Kidney epithelial cell (primary cell): ENCODE measurements around the gene TTLL6. TPM values are rescaled to one million over a fixed set of nuclear protein-coding genes. Genes with fewer than 3 reads are reported as not detected.
"Not testable (repeated sequence)": the region's sequence is repeated elsewhere in the genome, so short reads cannot be mapped to it uniquely, and the experiment has no call there.

ENCODE experiments used
- DNase-seq: peaks from one replicate; pipeline ENCODE4 v3.0.0-alpha.2; 2010; ENCODE audit warnings: low read depth
- H3K27me3 ChIP-seq: 2 replicates; pipeline ENCODE4 v1.6.0; 2011; ENCODE audit warnings: low read length; ENCODE audit not compliant: control insufficient read depth, insufficient read depth
- H3K36me3 ChIP-seq: 2 replicates; pipeline ENCODE4 v1.5.1; 2011; ENCODE audit warnings: low read length; ENCODE audit not compliant: control insufficient read depth, insufficient read depth
- H3K4me3 ChIP-seq: 2 replicates; pipeline ENCODE4 v1.5.1; 2011; ENCODE audit warnings: low read depth, mild to moderate bottlenecking, control low read depth, low read length
- total RNA-seq: library from RNA; depleted of rRNA; stranded (reverse); fragments of >200 nt; gene quantifications from 2 replicates; pipeline ENCODE4 v1.2.3, GENCODE V29; 2015
- TF ChIP-seq, protein P1 (sequence below): IDR thresholded peaks from 2 replicates; pipeline ENCODE4 v1.5.1; 2011; ENCODE audit warnings: mild to moderate bottlenecking, moderate library complexity, low read length, control low read depth, inconsistent platforms; ENCODE audit not compliant: insufficient read depth, poor library complexity, severe bottlenecking

Gene TTLL6
- total RNA-seq, 1 donor from 2014 or later, result not detected

DNA sequence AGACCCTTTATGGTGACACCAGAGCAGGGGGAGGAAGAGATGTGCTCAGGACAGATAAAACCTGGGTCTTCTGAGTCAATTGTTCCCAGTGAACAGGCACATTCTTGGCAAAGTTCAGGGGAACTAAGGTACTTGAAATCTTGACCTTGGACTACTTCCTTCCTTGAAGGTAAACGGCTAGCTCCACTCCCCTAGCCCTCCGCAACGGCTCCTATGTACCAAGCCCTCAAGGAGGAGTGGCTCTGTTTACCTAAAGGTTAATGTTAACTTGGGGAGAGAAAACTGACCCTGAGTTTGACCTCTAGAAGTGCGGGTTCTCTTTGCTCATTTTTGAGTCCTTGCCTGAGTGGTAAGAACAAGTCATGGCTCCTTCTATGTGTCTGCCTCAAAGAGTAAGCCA is 7.8 kb downstream of the TTLL6 start:
- Histone ChIP-seq H3K36me3 (no peaks in the 10 kb centered on the region), H3K4me3 (no peak overlapping the region), H3K27me3 (peaks cover 6% of the 10 kb centered on the region)
- DNase-seq, result no peak
- TF ChIP-seq, protein P1, sequence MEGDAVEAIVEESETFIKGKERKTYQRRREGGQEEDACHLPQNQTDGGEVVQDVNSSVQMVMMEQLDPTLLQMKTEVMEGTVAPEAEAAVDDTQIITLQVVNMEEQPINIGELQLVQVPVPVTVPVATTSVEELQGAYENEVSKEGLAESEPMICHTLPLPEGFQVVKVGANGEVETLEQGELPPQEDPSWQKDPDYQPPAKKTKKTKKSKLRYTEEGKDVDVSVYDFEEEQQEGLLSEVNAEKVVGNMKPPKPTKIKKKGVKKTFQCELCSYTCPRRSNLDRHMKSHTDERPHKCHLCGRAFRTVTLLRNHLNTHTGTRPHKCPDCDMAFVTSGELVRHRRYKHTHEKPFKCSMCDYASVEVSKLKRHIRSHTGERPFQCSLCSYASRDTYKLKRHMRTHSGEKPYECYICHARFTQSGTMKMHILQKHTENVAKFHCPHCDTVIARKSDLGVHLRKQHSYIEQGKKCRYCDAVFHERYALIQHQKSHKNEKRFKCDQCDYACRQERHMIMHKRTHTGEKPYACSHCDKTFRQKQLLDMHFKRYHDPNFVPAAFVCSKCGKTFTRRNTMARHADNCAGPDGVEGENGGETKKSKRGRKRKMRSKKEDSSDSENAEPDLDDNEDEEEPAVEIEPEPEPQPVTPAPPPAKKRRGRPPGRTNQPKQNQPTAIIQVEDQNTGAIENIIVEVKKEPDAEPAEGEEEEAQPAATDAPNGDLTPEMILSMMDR, result no peak

- TF ChIP-seq, protein P1, result peak; percentile 95
- no peak overlapping the region for H3K4me3 ChIP-seq
- H3K27me3 ChIP-seq, result peaks cover 4% of the 10 kb centered on the region
- DNase-seq, result no peak
- H3K36me3 ChIP-seq, result no peaks in the 10 kb centered on the region
These were observed 12.1 kb downstream of the TTLL6 start for GRCh38 chr17:48804936-48805411.

- no peaks in the 10 kb centered on the region for H3K36me3 ChIP-seq
- TF ChIP-seq, protein P1, result no peak
- H3K4me3 ChIP-seq, result no peak overlapping the region
- no peak for DNase-seq
- peaks cover 4% of the 10 kb centered on the region for H3K27me3 ChIP-seq
These were observed 16.3 kb downstream of the TTLL6 start for GRCh38 chr17:48800626-48801217.

- Histone ChIP-seq H3K4me3 (no peak overlapping the region), H3K36me3 (no peaks in the 10 kb centered on the region), H3K27me3 (no peaks in the 10 kb centered on the region)
- no peak for DNase-seq
- TF ChIP-seq, protein P1, result no peak
These were observed 17.8 kb downstream of the TTLL6 start for GRCh38 chr17:48799069-48799723.

GRCh38 chr17:48796163-48796522 is 20.9 kb downstream of the TTLL6 start:
- DNase-seq, H3K36me3 ChIP-seq, H3K27me3 ChIP-seq, H3K4me3 ChIP-seq: not testable (repeated sequence)

DNA sequence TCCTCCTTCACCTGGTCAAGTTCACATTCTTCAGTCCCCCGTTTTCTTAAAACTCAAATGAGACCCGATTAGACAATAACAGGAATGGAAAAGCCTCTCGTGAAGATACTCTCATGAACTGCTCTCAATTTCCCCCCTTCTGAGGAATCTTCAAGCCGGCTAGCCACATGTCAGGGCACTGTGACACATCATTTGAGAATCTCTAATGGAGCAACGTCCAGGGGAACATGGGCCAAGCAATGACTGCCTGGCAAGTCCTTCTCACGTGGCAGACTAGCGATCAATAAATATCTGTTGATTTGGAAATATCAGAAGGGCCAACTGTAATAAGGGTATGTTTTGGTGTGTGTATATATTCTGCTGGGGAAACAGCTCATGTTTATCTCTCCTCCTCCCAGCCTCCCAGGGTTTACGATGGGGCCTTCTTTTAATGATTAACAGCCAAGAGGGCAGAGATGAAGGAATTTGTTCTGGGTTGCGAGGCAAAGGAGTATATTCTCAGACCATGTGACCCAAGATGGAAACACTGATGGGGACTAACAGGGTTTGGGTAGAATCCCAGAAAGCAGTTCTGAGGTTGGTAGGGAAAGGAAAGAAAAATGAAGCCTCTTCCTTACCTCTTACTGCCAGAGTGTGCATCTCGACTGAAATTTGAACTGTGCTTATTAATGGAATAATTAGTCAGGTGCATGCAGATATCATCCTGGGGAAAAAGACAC is 21.4 kb downstream of the TTLL6 start:
- H3K27me3 ChIP-seq, result no peaks in the 10 kb centered on the region
- no peak overlapping the region for H3K4me3 ChIP-seq
- DNase-seq, result peak; percentile 76
- no peaks in the 10 kb centered on the region for H3K36me3 ChIP-seq
- TF ChIP-seq, protein P1, result no peak
